ENCODE data around the gene UBASH3B.

GRCh38 chr11:122678406-122678805, 22.9 kb downstream of the UBASH3B start:
- TF ChIP-seq POLR2A (IDR thresholded peaks at IDR 0.05; ENCODE audit: extremely low read depth, insufficient read length) (no peak), CTCF (IDR thresholded peaks at IDR 0.05; ENCODE audit: low read depth, low read length) (no peak), MYC (IDR thresholded peaks at IDR 0.05; ENCODE audit: low read depth, low read length) (no peak)
- TF ChIP-seq, protein P1, sequence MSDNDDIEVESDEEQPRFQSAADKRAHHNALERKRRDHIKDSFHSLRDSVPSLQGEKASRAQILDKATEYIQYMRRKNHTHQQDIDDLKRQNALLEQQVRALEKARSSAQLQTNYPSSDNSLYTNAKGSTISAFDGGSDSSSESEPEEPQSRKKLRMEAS (IDR thresholded peaks at IDR 0.05; ENCODE audit: low read depth, low read length), result no peak
